Neuronal stem cell (in vitro differentiated cells): Measurements from ENCODE around the gene AUTS2.

Experiments used
- DNase-seq: peaks from one replicate; pipeline ENCODE4 v3.0.0-alpha.2; 2013; ENCODE audit warnings: low spot score
- H2AFZ ChIP-seq: one replicate; pipeline ENCODE4 v1.6.1; 2013; ENCODE audit warnings: mild to moderate bottlenecking, low read length, inconsistent platforms
- H2AK5ac ChIP-seq: 2 replicates; pipeline ENCODE4 v1.6.1; 2013; ENCODE audit warnings: low read depth, mild to moderate bottlenecking, inconsistent platforms, low read length, moderate library complexity, mixed read lengths
- H2BK120ac ChIP-seq: 2 replicates; pipeline ENCODE4 v1.6.1; 2013; ENCODE audit warnings: low read depth, mild to moderate bottlenecking, inconsistent platforms, low read length, moderate library complexity, mixed read lengths
- H2BK12ac ChIP-seq: one replicate; pipeline ENCODE4 v1.6.1; 2013; ENCODE audit warnings: low read length, inconsistent platforms
- H2BK15ac ChIP-seq: 2 replicates; pipeline ENCODE4 v1.6.1; 2013; ENCODE audit warnings: mild to moderate bottlenecking, low read length, inconsistent platforms, mixed read lengths
- H2BK5ac ChIP-seq: one replicate; pipeline ENCODE4 v1.6.1; 2013; ENCODE audit warnings: inconsistent platforms, mild to moderate bottlenecking, low read length, moderate library complexity
- H3K14ac ChIP-seq: one replicate; pipeline ENCODE4 v1.6.1; 2013; ENCODE audit warnings: low read length, inconsistent platforms
- H3K18ac ChIP-seq: 2 replicates; pipeline ENCODE4 v1.6.1; 2013; ENCODE audit warnings: low read length, inconsistent platforms
- H3K23ac ChIP-seq: 2 replicates; pipeline ENCODE4 v1.6.1; 2013; ENCODE audit warnings: low read depth, mild to moderate bottlenecking, mixed read lengths, low read length, inconsistent platforms; ENCODE audit not compliant: poor library complexity
- H3K27ac ChIP-seq: replicated peaks from 3 replicates; pipeline ENCODE4 v1.5.1; 2013; ENCODE audit warnings: low read length, inconsistent platforms
- H3K27me3 ChIP-seq, 3 experiments: 2 replicates each; pipeline ENCODE4 v1.6.1; 2013; ENCODE audit warnings: low read length in 3 of 3, mild to moderate bottlenecking in 2 of 3, inconsistent platforms in 1 of 3, low read depth in 1 of 3, mixed read lengths in 1 of 3, moderate library complexity in 1 of 3; ENCODE audit not compliant: control insufficient read depth in 3 of 3, insufficient read depth in 3 of 3
- H3K36me3 ChIP-seq, 2 donors: replicated peaks in 1 of 2; 2 replicates each; pipeline ENCODE4 v1.6.1; 2013; ENCODE audit warnings: low read length in 2 of 2; ENCODE audit not compliant: control insufficient read depth in 2 of 2, insufficient read depth in 2 of 2
- H3K4ac ChIP-seq: 2 replicates; pipeline ENCODE4 v1.6.1; 2013; ENCODE audit warnings: inconsistent platforms, mild to moderate bottlenecking, low read length, moderate library complexity
- H3K4me1 ChIP-seq, 2 donors: 1 replicate in 1 of 2; 2 replicates in 1 of 2; pipeline ENCODE4 v1.6.1; 2013; ENCODE audit warnings: low read length in 2 of 2, low read depth in 1 of 2; ENCODE audit not compliant: control insufficient read depth in 2 of 2, insufficient read depth in 1 of 2
- H3K4me2 ChIP-seq: one replicate; pipeline ENCODE4 v1.6.1; 2013; ENCODE audit warnings: mild to moderate bottlenecking, low read length, inconsistent platforms; ENCODE audit not compliant: insufficient read depth, poor library complexity, severe bottlenecking
- H3K4me3 ChIP-seq, 2 donors: 2 replicates each; pipeline ENCODE4 v1.5.1; 2013; ENCODE audit warnings: low read length in 2 of 2, mild to moderate bottlenecking in 2 of 2, inconsistent platforms in 1 of 2, moderate library complexity in 1 of 2
- H3K79me1 ChIP-seq: one replicate; pipeline ENCODE4 v1.6.1; 2013; ENCODE audit warnings: low read depth, mild to moderate bottlenecking, inconsistent platforms, low read length, moderate library complexity
- H3K9ac ChIP-seq: one replicate; pipeline ENCODE4 v1.6.1; 2013; ENCODE audit warnings: mild to moderate bottlenecking, low read depth, low read length, inconsistent platforms; ENCODE audit not compliant: poor library complexity
- H3K9me3 ChIP-seq, 2 donors: replicated peaks in 1 of 2; 2 replicates each; pipeline versions ENCODE3 to v1.6.1; 2013; ENCODE audit warnings: low read length in 2 of 2, mild to moderate bottlenecking in 2 of 2, inconsistent platforms in 1 of 2, low read depth in 1 of 2, mixed read lengths in 1 of 2, moderate library complexity in 1 of 2; ENCODE audit not compliant: control insufficient read depth in 2 of 2, insufficient read depth in 1 of 2
- H4K8ac ChIP-seq: one replicate; pipeline ENCODE4 v1.6.1; 2013; ENCODE audit warnings: low read depth, mild to moderate bottlenecking, inconsistent platforms, low read length, moderate library complexity
- H4K91ac ChIP-seq: one replicate; pipeline ENCODE4 v1.6.1; 2013; ENCODE audit warnings: low read length, low read depth, mild to moderate bottlenecking, inconsistent platforms; ENCODE audit not compliant: poor library complexity
- WGBS, 2 donors: extraction: QIAGEN DNeasy Blood & Tissue Kit; methylation state at CpG; one replicate each; pipeline ENCODE4 v1.1.7; 2013; ENCODE audit warnings: missing lambda C conversion rate in 2 of 2, mixed read lengths in 1 of 2; ENCODE audit not compliant: insufficient read length in 2 of 2, insufficient replicate concordance in 1 of 2; ENCODE audit errors: extremely low coverage in 2 of 2; 5-methylcytosine and 5-hydroxymethylcytosine counted together

Gene AUTS2

DNA sequence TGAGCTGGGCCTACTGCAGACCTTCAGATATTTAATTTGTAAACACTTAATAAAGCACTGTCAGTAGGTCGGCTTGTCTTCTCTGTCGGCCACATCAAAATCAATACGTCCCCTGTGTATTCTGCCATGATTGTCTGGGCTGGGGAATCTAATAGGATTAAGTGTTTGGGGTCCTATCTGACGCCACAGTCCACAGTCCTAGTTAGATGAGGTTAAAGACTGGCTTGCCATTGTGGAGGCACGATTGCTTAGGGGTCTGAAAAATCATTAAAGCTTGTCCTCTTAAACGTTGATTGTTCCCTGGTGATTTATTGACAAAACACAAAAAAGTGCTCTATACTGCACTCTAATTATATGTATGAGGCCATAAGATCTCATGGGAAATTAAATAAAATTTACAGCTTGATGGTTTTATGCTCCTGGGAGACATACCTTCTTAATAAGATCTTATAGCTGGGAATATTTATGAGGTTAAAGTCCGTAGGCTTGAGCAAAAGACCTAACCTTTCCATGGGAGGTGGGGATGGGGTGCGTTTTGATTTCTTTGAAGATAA lies 883.4 kb downstream of the AUTS2 start:
- H2BK5ac ChIP-seq: no peak overlapping the region
- no peak overlapping the region for H4K91ac ChIP-seq
- no peak overlapping the region for H2BK120ac ChIP-seq
- no peaks in the 10 kb centered on the region for H3K36me3 ChIP-seq
- no peak overlapping the region for H3K4me3 ChIP-seq
- H3K9me3 ChIP-seq: peaks cover 0 to 6% of the 10 kb centered on the region in 2 donors
- H4K8ac ChIP-seq: no peak overlapping the region
- H3K14ac ChIP-seq: no peak overlapping the region
- H3K4me1 ChIP-seq: no peaks in the 10 kb centered on the region
- DNase-seq: no peak
- no peak overlapping the region for H3K4me2 ChIP-seq
- H2BK12ac ChIP-seq: no peak overlapping the region
- H3K23ac ChIP-seq: no peak overlapping the region
- H2AFZ ChIP-seq: no peak overlapping the region
- WGBS, 2 donors: no CpG with 5 or more reads among the region's 8 CpGs
- no peak overlapping the region for H3K27ac ChIP-seq
- H2BK15ac ChIP-seq: no peak overlapping the region
- no peak overlapping the region for H3K4ac ChIP-seq
- H2AK5ac ChIP-seq: no peak overlapping the region
- no peaks in the 10 kb centered on the region for H3K27me3 ChIP-seq
- H3K18ac ChIP-seq: no peak overlapping the region
- no peaks in the 10 kb centered on the region for H3K79me1 ChIP-seq
- no peak overlapping the region for H3K9ac ChIP-seq

DNA sequence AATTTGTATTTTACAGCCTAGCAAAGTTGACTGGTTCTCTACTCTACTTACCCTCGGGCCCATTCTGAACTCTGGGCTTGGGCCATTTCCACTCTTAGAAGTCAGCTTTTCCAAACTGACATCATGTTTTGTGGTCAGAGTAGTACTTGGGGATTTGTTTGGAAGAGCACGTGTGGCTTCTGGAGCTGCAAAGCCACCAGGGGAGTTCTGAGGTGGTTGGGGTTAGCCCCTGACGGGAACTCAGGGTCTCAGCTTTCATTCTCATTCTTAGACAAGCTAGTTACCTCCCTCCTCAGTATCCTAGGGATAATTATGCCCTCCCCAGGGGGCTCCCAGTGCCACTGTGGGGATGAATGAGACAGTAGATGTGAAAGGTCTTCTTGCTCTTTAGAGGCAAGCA lies 886.0 kb downstream of the AUTS2 start:
- H2BK12ac ChIP-seq: no peak overlapping the region
- H3K14ac ChIP-seq: no peak overlapping the region
- no peak for DNase-seq
- H3K4me3 ChIP-seq: no peak overlapping the region
- no peak overlapping the region for H3K18ac ChIP-seq
- no peak overlapping the region for H3K9ac ChIP-seq
- H2AK5ac ChIP-seq: no peak overlapping the region
- H2BK120ac ChIP-seq: no peak overlapping the region
- H4K8ac ChIP-seq: no peak overlapping the region
- no peaks in the 10 kb centered on the region for H3K36me3 ChIP-seq
- H3K79me1 ChIP-seq: no peaks in the 10 kb centered on the region
- no peak overlapping the region for H3K4ac ChIP-seq
- no peak overlapping the region for H3K23ac ChIP-seq
- H2BK5ac ChIP-seq: no peak overlapping the region
- no peak overlapping the region for H2AFZ ChIP-seq
- H4K91ac ChIP-seq: no peak overlapping the region
- no peak overlapping the region for H3K4me2 ChIP-seq
- H3K27ac ChIP-seq: no peak overlapping the region
- H3K27me3 ChIP-seq: no peaks in the 10 kb centered on the region
- no peak overlapping the region for H2BK15ac ChIP-seq
- no peaks in the 10 kb centered on the region for H3K4me1 ChIP-seq
- peaks cover 0 to 6% of the 10 kb centered on the region in 2 donors for H3K9me3 ChIP-seq
- WGBS, 2 donors: no CpG with 5 or more reads among the region's 3 CpGs

DNA sequence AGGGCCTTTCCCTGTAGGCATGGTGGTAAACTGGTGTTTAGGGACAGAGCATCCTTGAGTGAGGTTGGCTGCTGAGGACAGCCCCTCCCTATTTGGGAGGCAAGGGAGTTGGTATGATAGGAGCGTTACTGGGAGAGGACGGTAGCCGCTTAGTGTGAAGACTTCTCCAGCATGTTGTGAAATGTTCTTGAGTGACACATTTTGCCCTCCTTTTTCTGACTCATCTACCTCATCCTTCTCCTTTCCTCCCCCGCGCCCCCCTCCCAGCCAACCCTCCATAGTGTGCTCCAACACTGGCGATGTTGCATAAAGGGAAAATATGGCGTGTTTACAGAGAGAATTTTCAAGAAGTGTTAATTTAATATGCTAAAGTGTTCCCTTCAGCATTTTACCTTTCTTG lies 888.7 kb downstream of the AUTS2 start:
- Histone ChIP-seq H2BK12ac (no peak overlapping the region), H3K4me1 (no peaks in the 10 kb centered on the region), H3K36me3 (no peaks in the 10 kb centered on the region), H3K9me3 (peaks cover 0 to 6% of the 10 kb centered on the region in 2 donors), H3K27me3 (no peaks in the 10 kb centered on the region), H3K4me2 (no peak overlapping the region), H3K4ac (no peak overlapping the region), H3K27ac (no peak overlapping the region), H3K18ac (no peak overlapping the region), H3K23ac (no peak overlapping the region), H3K4me3 (no peak overlapping the region), H2AK5ac (no peak overlapping the region), H3K9ac (no peak overlapping the region), H2BK5ac (no peak overlapping the region), H2AFZ (no peak overlapping the region), H2BK15ac (no peak overlapping the region), H2BK120ac (no peak overlapping the region), H4K91ac (no peak overlapping the region), H3K14ac (no peak overlapping the region), H4K8ac (no peak overlapping the region), H3K79me1 (no peaks in the 10 kb centered on the region)
- no CpG with 5 or more reads among the region's 7 CpGs for WGBS, 2 donors
- DNase-seq: no peak

DNA sequence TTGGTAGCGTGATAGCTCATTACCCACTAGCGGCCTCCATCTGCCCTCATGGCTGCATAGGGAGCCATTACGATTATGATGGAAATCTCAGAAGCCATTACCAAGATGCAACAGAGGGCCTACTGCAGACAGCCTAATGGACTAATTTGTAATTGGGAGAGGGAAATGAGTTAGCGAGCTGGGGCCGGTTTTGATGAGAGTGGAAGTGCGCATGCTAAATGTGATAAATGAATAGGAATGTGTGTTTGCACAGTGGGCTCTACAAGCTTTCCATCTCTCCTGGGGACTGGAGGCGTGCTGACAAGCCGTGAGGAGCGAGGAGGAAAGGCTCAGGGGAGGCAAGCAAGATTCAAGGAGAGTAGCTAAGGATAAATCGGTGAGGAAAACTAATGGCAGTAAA lies 889.2 kb downstream of the AUTS2 start:
- no peak for DNase-seq
- Histone ChIP-seq H4K8ac (no peak overlapping the region), H3K9me3 (peaks cover 0 to 6% of the 10 kb centered on the region in 2 donors), H2AK5ac (no peak overlapping the region), H3K9ac (no peak overlapping the region), H2BK12ac (no peak overlapping the region), H3K4ac (no peak overlapping the region), H2AFZ (no peak overlapping the region), H3K27me3 (no peaks in the 10 kb centered on the region), H3K14ac (no peak overlapping the region), H2BK15ac (no peak overlapping the region), H3K18ac (no peak overlapping the region), H2BK5ac (no peak overlapping the region), H3K23ac (no peak overlapping the region), H2BK120ac (no peak overlapping the region), H3K36me3 (no peaks in the 10 kb centered on the region), H3K27ac (no peak overlapping the region), H3K4me3 (no peak overlapping the region), H3K4me1 (no peaks in the 10 kb centered on the region), H3K4me2 (no peak overlapping the region), H4K91ac (no peak overlapping the region), H3K79me1 (no peaks in the 10 kb centered on the region)
- 100% methylated on average over 3 of the region's 10 CpGs; no CpG with 5 or more reads in 1 of the 2 donors for WGBS, 2 donors
